ENCODE measurements around the gene RELN.
"Not testable (repeated sequence)": the region's sequence is repeated elsewhere in the genome, so short reads cannot be mapped to it uniquely, and the experiment has no call there.

The RELN gene

DNA sequence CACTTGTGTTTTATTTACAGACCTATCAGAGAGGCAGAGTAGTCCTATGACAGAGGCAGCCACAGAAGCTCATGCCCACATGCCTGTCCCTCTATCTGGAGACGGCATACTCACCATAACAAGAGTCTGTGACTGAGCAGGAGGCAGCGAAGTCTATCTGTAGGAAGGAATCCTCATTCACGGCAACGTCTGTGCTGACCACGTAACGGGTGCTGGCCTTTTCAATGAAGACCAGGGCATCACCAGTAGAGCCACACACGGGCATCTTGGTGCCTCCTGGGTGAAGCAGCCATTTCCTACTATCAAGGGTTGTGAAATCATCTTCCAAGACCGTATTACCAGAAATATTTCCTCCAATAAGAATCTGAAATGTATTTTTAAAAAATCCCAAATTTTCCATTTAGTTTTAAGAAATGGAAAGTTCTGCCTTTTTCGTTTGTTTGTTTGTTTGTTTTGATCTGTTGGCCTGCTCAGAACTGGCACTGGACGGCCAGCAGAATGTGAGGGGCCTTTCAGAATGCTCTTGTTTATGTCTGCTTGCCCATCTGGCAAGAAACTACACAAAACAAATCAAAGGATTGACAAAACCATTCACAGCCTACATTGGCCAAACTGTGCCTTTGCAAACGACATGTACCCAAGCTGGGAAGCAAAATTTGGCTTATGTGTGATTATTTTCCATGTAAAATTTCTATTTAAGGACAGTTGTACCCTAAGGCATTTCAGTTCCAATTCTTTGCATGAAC lies 450.3 kb downstream of the RELN start:
- DNase-seq (ENCODE audit: low spot score in 2 of 2) (no peak), ATAC-seq (replicated peaks; ENCODE audit: extremely low read depth, poor library complexity, severe bottlenecking) (no peak)
- Mint-ChIP-seq H3K36me3 (ENCODE audit: insufficient read depth) (no peaks in the 10 kb centered on the region), H3K9me3 (no peaks in the 10 kb centered on the region), H3K27ac (ENCODE audit: low read depth) (no peak overlapping the region), H3K27me3 (peaks cover 41% of the 10 kb centered on the region), H3K4me3 (no peak overlapping the region), H3K4me1 (no peaks in the 10 kb centered on the region)

DNA sequence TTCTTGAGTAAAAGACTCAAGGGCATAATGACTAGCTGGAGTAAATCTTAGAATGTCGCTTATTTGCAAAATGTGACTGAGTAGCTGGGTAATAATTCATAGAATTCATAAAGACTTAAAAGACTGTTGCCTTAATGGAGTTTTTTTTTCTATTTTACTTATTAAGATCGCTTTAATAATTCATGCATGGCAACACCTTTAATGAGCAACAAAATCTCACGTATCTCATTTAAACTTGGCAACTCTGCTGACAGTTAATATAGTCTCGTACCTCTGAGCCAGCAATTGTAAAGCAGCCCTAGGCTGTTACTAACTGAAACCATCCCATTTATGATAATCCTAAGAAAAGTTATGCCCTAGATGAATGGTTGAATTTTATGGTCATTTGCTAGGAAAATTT lies 455.7 kb downstream of the RELN start:
- H3K9me3 Mint-ChIP-seq, result no peaks in the 10 kb centered on the region
- H3K36me3 Mint-ChIP-seq (ENCODE audit: insufficient read depth), result no peaks in the 10 kb centered on the region
- peaks cover 45% of the 10 kb centered on the region for H3K27me3 Mint-ChIP-seq
- no peaks in the 10 kb centered on the region for H3K4me1 Mint-ChIP-seq
- no peak for ATAC-seq (replicated peaks; ENCODE audit: extremely low read depth, poor library complexity, severe bottlenecking)
- no peak overlapping the region for H3K4me3 Mint-ChIP-seq
- H3K27ac Mint-ChIP-seq (ENCODE audit: low read depth), result no peak overlapping the region
- DNase-seq (ENCODE audit: low spot score in 2 of 2), result no peak

DNA sequence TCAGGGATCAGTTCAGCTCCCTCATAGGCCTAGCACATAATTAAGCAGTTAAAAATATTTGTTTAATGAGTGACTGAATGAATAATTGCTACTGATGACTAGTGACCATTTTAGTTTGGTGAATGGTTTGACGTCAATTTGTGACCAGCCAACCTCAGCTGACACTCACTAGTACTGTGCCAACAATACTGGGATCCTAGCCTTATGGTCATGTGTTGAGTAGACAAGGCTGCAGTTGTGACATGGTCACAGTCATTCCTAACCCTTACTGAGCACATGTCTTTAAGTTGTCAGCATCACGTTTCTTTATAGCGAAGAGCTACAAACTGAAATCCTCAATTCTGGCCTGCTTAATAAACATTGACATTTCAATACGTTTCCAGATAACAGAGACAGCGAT lies 456.5 kb downstream of the RELN start:
- no peak overlapping the region for H3K27ac Mint-ChIP-seq (ENCODE audit: low read depth)
- no peak for ATAC-seq (replicated peaks; ENCODE audit: extremely low read depth, poor library complexity, severe bottlenecking)
- H3K4me3 Mint-ChIP-seq, result no peak overlapping the region
- no peaks in the 10 kb centered on the region for H3K4me1 Mint-ChIP-seq
- H3K9me3 Mint-ChIP-seq, result no peaks in the 10 kb centered on the region
- H3K36me3 Mint-ChIP-seq (ENCODE audit: insufficient read depth), result no peaks in the 10 kb centered on the region
- H3K27me3 Mint-ChIP-seq, result peaks cover 41% of the 10 kb centered on the region
- no peak for DNase-seq (ENCODE audit: low spot score in 2 of 2)

DNA sequence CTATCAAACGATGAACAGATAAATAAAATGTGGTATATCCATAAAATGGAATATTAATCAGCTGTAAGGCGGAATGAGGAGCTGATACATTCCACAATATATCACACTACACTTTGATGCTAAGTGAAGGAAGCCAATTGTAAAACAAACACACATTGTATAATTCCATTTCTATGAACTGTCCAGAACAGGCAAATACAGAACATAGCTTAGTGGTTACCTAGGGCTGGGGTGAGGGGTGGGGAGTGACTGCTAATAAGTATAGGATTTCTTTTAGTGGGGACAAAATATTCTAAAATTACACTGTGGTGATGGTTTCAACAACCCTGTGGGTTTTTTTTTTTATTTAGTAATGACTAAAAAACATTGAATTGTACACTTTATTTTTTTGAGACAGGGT lies 461.3 kb downstream of the RELN start:
- no peaks in the 10 kb centered on the region for H3K9me3 Mint-ChIP-seq
- no peak overlapping the region for H3K4me3 Mint-ChIP-seq
- no peak overlapping the region for H3K27ac Mint-ChIP-seq (ENCODE audit: low read depth)
- DNase-seq (ENCODE audit: low spot score in 2 of 2), result no peak
- ATAC-seq (replicated peaks; ENCODE audit: extremely low read depth, poor library complexity, severe bottlenecking), result no peak
- no peaks in the 10 kb centered on the region for H3K36me3 Mint-ChIP-seq (ENCODE audit: insufficient read depth)
- no peaks in the 10 kb centered on the region for H3K4me1 Mint-ChIP-seq
- H3K27me3 Mint-ChIP-seq, result peaks cover 46% of the 10 kb centered on the region

DNA sequence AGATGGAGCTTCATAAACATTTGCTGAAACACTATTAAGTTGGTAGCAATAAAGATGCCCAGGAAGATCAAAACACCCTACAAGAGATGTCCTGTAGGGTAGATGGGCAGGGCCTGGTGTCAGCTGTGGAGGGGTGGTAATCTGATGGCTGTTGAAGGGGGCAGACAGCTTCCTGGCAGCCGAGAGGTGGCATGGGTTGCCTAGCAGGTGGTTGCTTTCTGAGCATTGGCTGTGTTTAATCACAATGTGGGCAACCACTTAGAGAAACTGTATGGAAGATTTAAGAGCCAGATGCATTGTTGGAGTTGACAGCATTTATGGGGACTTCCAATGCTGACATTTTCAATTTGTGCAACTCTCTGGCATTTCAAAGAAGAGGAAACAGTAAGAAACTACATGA lies 463.5 kb downstream of the RELN start:
- DNase-seq (ENCODE audit: low spot score in 2 of 2), result no peak
- Mint-ChIP-seq H3K9me3 (no peaks in the 10 kb centered on the region), H3K4me1 (no peaks in the 10 kb centered on the region), H3K4me3 (no peak overlapping the region), H3K27ac (ENCODE audit: low read depth) (no peak overlapping the region), H3K27me3 (peaks cover 59% of the 10 kb centered on the region), H3K36me3 (ENCODE audit: insufficient read depth) (no peaks in the 10 kb centered on the region)
- ATAC-seq (replicated peaks; ENCODE audit: extremely low read depth, poor library complexity, severe bottlenecking), result no peak

DNA sequence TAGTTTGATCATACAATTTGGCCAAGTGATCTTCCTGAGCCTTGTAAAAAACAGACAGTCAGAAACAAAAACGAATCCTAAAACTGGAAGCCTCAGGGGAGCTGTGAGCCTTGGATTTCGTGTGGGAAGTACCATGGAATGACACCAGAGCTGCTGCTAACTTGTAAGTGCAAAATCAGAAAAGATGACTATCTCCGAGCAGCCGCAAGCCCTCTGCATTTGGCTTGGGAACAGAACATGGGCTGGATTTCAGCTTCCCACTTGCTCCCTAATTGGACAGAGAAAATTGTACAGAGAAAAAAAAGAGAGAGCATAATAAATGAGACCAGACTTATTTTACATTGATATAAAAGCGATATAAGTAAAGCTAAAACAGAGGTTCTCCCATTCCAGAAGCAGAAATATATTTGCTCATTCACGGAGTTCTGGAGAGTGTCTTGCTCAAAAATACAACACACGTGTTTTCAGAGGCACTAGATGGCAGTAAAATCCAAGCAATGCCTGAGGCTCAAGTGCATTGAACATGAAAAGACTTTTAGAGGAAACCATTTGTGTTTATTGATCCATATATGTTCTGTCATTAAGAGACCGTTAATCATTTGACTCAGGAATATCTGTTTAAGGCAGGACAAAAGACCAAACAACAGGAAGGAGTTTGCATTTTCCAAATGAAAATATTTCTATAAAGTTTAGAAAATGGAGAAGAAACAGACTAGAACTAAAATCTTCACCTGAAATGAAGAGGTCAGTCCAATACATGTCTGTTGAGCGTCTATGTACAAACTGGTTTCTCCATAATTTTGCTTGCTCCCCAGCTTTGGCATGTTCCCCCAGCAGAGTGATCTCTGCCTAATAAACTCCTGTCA lies 465.2 kb downstream of the RELN start:
- H3K9me3 Mint-ChIP-seq, result no peaks in the 10 kb centered on the region
- H3K4me1 Mint-ChIP-seq, result no peaks in the 10 kb centered on the region
- no peak overlapping the region for H3K4me3 Mint-ChIP-seq
- H3K36me3 Mint-ChIP-seq (ENCODE audit: insufficient read depth), result no peaks in the 10 kb centered on the region
- H3K27me3 Mint-ChIP-seq, result peaks cover 47% of the 10 kb centered on the region
- ATAC-seq (replicated peaks; ENCODE audit: extremely low read depth, poor library complexity, severe bottlenecking) (no peak), DNase-seq (ENCODE audit: low spot score in 2 of 2) (no peak)
- H3K27ac Mint-ChIP-seq (ENCODE audit: low read depth), result no peak overlapping the region

DNA sequence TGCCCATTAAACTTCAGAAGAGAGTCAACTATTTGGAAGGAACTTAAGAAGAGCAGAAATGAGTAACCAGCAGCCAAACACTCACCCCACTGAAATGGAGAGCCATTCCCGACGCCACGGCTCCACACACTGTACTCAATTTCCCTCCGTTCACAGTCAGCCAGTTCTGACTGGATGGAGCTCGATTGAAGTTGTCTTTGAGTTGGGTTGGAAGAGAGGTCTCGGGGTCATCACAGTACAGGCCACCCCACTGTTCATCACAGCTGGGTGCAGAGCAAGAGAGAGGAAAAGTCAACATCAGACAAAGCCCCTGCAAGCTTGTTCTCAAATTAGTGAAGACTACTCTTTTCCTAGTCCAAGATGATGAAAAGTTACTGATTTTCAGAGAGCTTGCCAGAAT lies 467.5 kb downstream of the RELN start:
- H3K4me1 Mint-ChIP-seq, result no peaks in the 10 kb centered on the region
- no peak overlapping the region for H3K27ac Mint-ChIP-seq (ENCODE audit: low read depth)
- no peaks in the 10 kb centered on the region for H3K9me3 Mint-ChIP-seq
- H3K4me3 Mint-ChIP-seq, result no peak overlapping the region
- ATAC-seq (replicated peaks; ENCODE audit: extremely low read depth, poor library complexity, severe bottlenecking) (no peak), DNase-seq (ENCODE audit: low spot score in 2 of 2) (no peak)
- peaks cover 57% of the 10 kb centered on the region for H3K27me3 Mint-ChIP-seq
- H3K36me3 Mint-ChIP-seq (ENCODE audit: insufficient read depth), result no peaks in the 10 kb centered on the region

DNA sequence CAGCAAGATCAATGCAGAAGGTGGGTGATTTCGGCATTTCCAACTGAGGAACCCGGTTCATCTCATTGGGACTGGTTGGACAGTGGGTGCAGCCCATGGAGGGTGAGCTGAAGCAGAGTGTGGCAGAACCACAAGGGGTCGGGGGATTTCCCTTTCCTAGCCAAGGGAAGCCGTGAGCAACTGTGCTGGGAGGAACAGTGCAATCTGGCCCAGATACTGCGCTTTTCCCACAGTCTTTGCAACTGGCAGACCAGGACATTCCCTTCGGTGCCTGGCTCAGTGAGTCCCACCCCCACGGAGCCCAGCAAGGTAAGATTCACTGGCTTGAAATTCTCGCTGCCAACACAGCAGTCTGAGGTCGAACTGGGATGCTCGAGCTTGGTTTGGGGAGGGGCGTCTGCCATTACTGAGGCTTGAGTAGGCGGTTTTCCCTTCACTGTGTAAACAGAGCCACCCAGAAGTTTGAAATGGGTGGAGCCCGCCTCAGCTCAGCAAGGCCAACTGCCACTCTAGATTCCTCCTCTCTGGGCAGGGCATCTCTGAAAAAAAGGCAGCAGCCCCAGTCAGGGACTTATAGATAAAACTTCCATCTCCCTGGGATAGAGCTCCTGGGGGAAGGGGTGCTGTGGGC lies 484.8 kb downstream of the RELN start:
- H3K27me3 Mint-ChIP-seq, result peaks cover 57% of the 10 kb centered on the region
- no peak overlapping the region for H3K27ac Mint-ChIP-seq (ENCODE audit: low read depth)
- no peaks in the 10 kb centered on the region for H3K9me3 Mint-ChIP-seq
- no peaks in the 10 kb centered on the region for H3K36me3 Mint-ChIP-seq (ENCODE audit: insufficient read depth)
- H3K4me3 Mint-ChIP-seq, result no peak overlapping the region
- no peaks in the 10 kb centered on the region for H3K4me1 Mint-ChIP-seq
- no peak for ATAC-seq (replicated peaks; ENCODE audit: extremely low read depth, poor library complexity, severe bottlenecking)
- no peak for DNase-seq (ENCODE audit: low spot score in 2 of 2)

DNA sequence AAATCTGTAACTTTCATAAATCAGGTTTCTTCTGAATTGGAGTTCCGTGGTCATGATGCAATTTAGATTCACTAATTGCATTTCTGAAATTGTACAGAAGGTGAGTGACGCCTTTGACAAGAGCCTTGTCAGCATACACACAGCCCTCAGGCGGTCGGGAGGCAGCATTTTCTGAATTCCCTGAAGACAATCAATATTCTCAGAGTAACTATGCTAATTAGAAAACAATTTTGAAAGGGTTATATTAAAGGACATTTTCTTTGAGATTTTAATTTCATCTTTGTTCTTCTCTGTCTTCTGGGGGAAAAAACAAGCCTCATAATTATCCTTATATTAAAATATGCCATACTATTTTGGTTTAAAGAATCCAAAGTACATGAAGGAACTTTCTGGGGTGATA lies 488.3 kb downstream of the RELN start:
- Mint-ChIP-seq H3K27ac (ENCODE audit: low read depth) (no peak overlapping the region), H3K9me3 (no peaks in the 10 kb centered on the region), H3K36me3 (ENCODE audit: insufficient read depth) (no peaks in the 10 kb centered on the region), H3K27me3 (peaks cover 23% of the 10 kb centered on the region), H3K4me1 (no peaks in the 10 kb centered on the region), H3K4me3 (no peak overlapping the region)
- ATAC-seq (replicated peaks; ENCODE audit: extremely low read depth, poor library complexity, severe bottlenecking) (no peak), DNase-seq (ENCODE audit: low spot score in 2 of 2) (no peak)

DNA sequence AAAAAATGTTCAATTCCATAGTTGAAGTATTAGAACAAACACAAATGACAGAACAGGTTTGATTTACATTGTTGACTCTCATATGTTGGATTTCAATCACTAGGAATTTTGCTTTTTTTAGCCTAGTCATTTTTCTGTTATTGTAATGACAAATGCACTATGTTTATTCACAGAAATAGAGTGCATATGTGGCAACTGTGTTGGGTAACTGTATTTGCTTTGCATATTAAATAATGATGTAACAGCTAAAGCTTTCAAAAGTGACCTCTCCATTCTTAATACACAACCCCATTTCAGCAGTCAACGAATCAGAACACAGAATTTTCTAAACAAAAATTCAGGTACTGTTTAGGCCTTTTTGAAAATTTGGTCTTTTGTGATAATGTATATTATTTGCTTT lies 489.5 kb downstream of the RELN start:
- Mint-ChIP-seq H3K9me3 (no peaks in the 10 kb centered on the region), H3K27ac (ENCODE audit: low read depth) (no peak overlapping the region), H3K27me3 (peaks cover 13% of the 10 kb centered on the region), H3K36me3 (ENCODE audit: insufficient read depth) (no peaks in the 10 kb centered on the region), H3K4me3 (no peak overlapping the region), H3K4me1 (no peaks in the 10 kb centered on the region)
- DNase-seq (ENCODE audit: low spot score in 2 of 2), result no peak
- ATAC-seq (replicated peaks; ENCODE audit: extremely low read depth, poor library complexity, severe bottlenecking), result no peak

DNA sequence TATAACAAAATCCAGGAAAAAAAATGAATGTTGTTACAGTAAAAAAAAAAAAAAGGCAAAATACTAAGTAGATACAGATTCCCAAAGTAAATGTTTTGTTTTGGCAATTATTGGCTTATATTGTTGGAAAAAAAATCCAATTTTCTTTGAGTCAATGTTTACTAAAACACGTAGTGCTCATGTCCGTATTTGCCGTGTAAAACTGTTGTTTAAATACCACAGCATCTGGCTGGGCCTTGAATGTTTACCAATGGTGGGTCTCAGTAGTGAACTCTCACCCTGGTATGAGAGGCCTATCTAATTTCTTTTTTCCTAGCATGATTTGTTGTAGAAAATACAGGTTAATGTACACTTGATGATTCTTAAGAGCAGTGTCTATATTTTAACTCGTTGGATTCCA lies 502.0 kb downstream of the RELN start:
- DNase-seq (ENCODE audit: low spot score in 2 of 2) (no peak), ATAC-seq (replicated peaks; ENCODE audit: extremely low read depth, poor library complexity, severe bottlenecking) (no peak)
- Mint-ChIP-seq H3K27me3 (peaks cover 47% of the 10 kb centered on the region), H3K4me3 (no peak overlapping the region), H3K36me3 (ENCODE audit: insufficient read depth) (no peaks in the 10 kb centered on the region), H3K9me3 (no peaks in the 10 kb centered on the region), H3K27ac (ENCODE audit: low read depth) (no peak overlapping the region), H3K4me1 (no peaks in the 10 kb centered on the region)

DNA sequence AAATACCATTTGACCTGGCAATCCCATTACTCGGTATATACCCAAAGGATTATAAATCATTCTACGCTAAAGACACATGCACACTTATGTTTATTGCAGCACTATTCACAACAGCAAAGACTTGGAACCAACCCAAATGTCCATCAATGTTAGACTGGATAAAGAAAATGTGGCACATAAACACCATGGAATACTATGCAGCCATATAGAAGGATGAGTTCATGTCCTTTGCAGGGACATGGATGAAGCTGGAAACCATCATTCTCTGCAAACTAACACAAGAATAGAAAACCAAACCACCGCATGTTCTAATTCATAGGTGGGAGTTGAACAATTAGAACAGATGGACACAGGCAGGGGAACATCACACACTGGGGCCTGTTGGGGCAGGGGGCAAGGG lies 502.6 kb downstream of the RELN start:
- not testable (repeated sequence) for H3K4me1 Mint-ChIP-seq; H3K4me3 Mint-ChIP-seq; DNase-seq (ENCODE audit: low spot score in 2 of 2); ATAC-seq (replicated peaks; ENCODE audit: extremely low read depth, poor library complexity, severe bottlenecking); H3K27ac Mint-ChIP-seq (ENCODE audit: low read depth); H3K9me3 Mint-ChIP-seq; H3K36me3 Mint-ChIP-seq (ENCODE audit: insufficient read depth)
- H3K27me3 Mint-ChIP-seq, result peaks cover 49% of the 10 kb centered on the region

DNA sequence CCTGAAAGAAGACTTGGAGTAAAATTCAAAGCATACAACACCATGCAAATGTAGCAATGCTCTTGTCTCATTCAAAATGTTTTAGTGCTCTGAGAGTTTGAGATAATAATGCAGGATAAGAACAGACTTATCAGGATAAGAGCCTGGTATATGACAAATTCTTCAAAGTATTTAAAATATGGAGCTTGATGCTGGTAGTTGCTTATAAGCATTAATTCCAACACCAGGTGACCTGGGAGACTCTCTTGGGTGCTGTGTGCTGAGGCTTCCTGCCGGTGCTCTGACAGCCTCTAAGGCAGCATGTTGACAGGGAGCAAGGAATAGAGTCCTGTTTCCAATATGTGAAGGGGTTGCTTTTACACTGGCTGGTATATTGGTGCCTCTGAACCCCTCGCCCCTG lies 508.7 kb downstream of the RELN start:
- H3K4me1 Mint-ChIP-seq, result no peaks in the 10 kb centered on the region
- no peak overlapping the region for H3K4me3 Mint-ChIP-seq
- no peak overlapping the region for H3K27ac Mint-ChIP-seq (ENCODE audit: low read depth)
- ATAC-seq (replicated peaks; ENCODE audit: extremely low read depth, poor library complexity, severe bottlenecking), result no peak
- H3K9me3 Mint-ChIP-seq, result no peaks in the 10 kb centered on the region
- no peak for DNase-seq (ENCODE audit: low spot score in 2 of 2)
- no peaks in the 10 kb centered on the region for H3K36me3 Mint-ChIP-seq (ENCODE audit: insufficient read depth)
- peaks cover 28% of the 10 kb centered on the region for H3K27me3 Mint-ChIP-seq
